Measurements from ENCODE around the gene ENDOG. TPM values are rescaled to one million over a fixed set of nuclear protein-coding genes. Genes with fewer than 3 reads are reported as not detected.
"Not testable (repeated sequence)": the region's sequence is repeated elsewhere in the genome, so short reads cannot be mapped to it uniquely, and the experiment has no call there.

The ENDOG gene
- total RNA-seq, 1 donor from 2014 or later, result 17.8 TPM

DNA sequence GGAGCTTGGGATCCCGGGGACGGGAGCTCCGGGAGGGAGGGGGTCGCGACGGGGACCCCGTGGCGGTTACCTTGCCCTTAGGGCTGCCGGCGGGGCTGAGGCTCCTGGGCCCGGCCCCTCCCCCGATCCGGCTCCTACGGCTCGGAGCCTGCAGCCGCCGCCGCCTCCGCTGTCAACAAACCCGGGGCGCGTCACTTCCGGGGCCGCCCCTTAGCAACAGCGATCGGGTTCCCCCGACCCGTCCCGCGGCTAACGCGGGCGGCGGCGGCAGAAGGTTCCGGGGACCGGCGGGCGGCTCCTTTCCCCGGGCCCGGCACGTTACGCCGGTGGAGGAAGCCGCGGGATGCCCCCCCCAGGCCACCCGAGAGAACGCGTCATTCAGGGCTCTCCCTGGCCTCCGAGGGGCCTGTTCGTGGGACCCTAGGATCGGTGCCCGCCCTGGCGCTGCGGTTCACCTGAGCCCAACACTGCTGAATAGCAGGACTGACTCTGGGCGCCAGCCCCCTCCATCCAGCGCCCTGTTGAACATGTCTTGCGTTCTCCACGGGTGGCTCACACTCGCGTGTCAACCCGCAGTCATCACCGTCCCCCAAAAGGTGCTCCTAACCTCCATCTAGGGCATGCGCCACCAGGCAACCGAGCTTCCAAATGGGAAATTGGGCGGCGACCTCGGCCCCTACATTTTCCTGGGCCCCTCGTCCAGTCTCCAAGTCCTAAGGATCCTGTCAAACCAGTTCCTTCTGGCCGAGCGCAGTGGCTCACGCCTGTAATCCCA is 46.4 kb upstream of the ENDOG start, which contains the start of gene ZER1:
Gene ZER1, minus strand, starts transcription at position 183 of the 775 bp plus-strand sequence. CDS start 16,362 bp downstream, outside the sequence.
- peaks cover 10% of the 10 kb centered on the region for H3K36me3 Mint-ChIP-seq (ENCODE audit: low read depth, unreplicated experiment)
- H3K4me1 Mint-ChIP-seq (ENCODE audit: low read depth, unreplicated experiment), result peaks cover 7% of the 10 kb centered on the region
- peak within 1 kb of the TSS; percentile 98 for H3K4me2 ChIP-seq (ENCODE audit: low read length)
- FAIRE-seq, result no peak
- peak; percentile 67 for DNase-seq (ENCODE audit: low read depth)
- peaks cover 35% of the 10 kb centered on the region for H3K79me2 ChIP-seq (ENCODE audit: insufficient read depth, low read length)
- peaks cover 13% of the 10 kb centered on the region for H4K20me1 ChIP-seq (ENCODE audit: insufficient read depth, low read length)
- peak within 1 kb of the TSS; percentile 81 for H3K4me3 ChIP-seq (ENCODE audit: insufficient read depth, low read depth, low read length)
- H3K27me3 ChIP-seq (ENCODE audit: insufficient read depth, low read length), result no peaks in the 10 kb centered on the region
- H3K9me3 Mint-ChIP-seq (ENCODE audit: unreplicated experiment), result peaks cover 7% of the 10 kb centered on the region
- TF ChIP-seq EZH2 (IDR thresholded peaks at IDR 0.05; ENCODE audit: insufficient read depth, low read length), result no peak
- TF ChIP-seq, protein P1, sequence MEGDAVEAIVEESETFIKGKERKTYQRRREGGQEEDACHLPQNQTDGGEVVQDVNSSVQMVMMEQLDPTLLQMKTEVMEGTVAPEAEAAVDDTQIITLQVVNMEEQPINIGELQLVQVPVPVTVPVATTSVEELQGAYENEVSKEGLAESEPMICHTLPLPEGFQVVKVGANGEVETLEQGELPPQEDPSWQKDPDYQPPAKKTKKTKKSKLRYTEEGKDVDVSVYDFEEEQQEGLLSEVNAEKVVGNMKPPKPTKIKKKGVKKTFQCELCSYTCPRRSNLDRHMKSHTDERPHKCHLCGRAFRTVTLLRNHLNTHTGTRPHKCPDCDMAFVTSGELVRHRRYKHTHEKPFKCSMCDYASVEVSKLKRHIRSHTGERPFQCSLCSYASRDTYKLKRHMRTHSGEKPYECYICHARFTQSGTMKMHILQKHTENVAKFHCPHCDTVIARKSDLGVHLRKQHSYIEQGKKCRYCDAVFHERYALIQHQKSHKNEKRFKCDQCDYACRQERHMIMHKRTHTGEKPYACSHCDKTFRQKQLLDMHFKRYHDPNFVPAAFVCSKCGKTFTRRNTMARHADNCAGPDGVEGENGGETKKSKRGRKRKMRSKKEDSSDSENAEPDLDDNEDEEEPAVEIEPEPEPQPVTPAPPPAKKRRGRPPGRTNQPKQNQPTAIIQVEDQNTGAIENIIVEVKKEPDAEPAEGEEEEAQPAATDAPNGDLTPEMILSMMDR (IDR thresholded peaks at IDR 0.05; ENCODE audit: insufficient read depth, low read depth, low read length), result no peak
- H2AFZ ChIP-seq (ENCODE audit: low read depth, low read length), result peak within 1 kb of the TSS; percentile 100
- H3K27ac Mint-ChIP-seq (ENCODE audit: unreplicated experiment), result peak within 1 kb of the TSS; percentile 85
- H3K27me3 Mint-ChIP-seq (ENCODE audit: low read depth, unreplicated experiment), result no peaks in the 10 kb centered on the region
- peaks cover 9% of the 10 kb centered on the region for H3K4me1 ChIP-seq (ENCODE audit: insufficient read depth, low read length)
- H3K9me3 ChIP-seq (ENCODE audit: insufficient read depth, low read depth, low read length), result no peaks in the 10 kb centered on the region
- no peaks in the 10 kb centered on the region for H3K36me3 ChIP-seq (ENCODE audit: insufficient read depth, low read length)
- H3K27ac ChIP-seq (ENCODE audit: low read depth, low read length), result peak within 1 kb of the TSS; percentile 82
- H3K4me3 Mint-ChIP-seq (ENCODE audit: unreplicated experiment), result peak within 1 kb of the TSS; percentile 97
- H3K9ac ChIP-seq (ENCODE audit: low read length), result peak within 1 kb of the TSS; percentile 94

DNA sequence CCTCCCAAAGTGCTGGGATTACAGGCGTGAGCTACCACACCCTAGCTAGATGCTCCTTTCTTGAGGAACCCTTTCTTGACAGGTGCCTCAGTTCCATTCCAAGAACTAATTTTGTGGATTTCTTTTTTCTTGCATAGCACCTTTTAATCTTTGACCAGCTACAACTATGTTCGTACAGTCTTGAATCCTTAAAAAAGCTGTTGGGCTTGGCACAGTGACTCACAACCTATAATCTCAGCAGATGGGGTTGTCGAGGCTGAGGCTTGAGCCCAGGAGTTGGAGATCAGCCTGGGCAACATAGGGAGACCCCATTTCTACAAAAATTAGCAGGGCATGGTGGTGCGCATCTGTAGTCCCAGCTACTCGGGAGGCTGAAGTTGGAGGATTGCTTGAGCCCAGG is 45.3 kb upstream of the ENDOG start:
- FAIRE-seq (no peak), DNase-seq (ENCODE audit: low read depth) (no peak)
- no peak overlapping the region for H3K27ac ChIP-seq (ENCODE audit: low read depth, low read length)
- H3K9ac ChIP-seq (ENCODE audit: low read length), result no peak overlapping the region
- H3K9me3 ChIP-seq (ENCODE audit: insufficient read depth, low read depth, low read length), result no peaks in the 10 kb centered on the region
- no peak overlapping the region for H3K4me2 ChIP-seq (ENCODE audit: low read length)
- H3K79me2 ChIP-seq (ENCODE audit: insufficient read depth, low read length), result peaks cover 30% of the 10 kb centered on the region
- Mint-ChIP-seq H3K4me1 (ENCODE audit: low read depth, unreplicated experiment) (peaks cover 7% of the 10 kb centered on the region), H3K4me3 (ENCODE audit: unreplicated experiment) (peak overlapping the region; percentile 57), H3K27me3 (ENCODE audit: low read depth, unreplicated experiment) (no peaks in the 10 kb centered on the region), H3K9me3 (ENCODE audit: unreplicated experiment) (peaks cover 7% of the 10 kb centered on the region), H3K27ac (ENCODE audit: unreplicated experiment) (no peak overlapping the region), H3K36me3 (ENCODE audit: low read depth, unreplicated experiment) (peaks cover 8% of the 10 kb centered on the region)
- peaks cover 11% of the 10 kb centered on the region for H4K20me1 ChIP-seq (ENCODE audit: insufficient read depth, low read length)
- TF ChIP-seq, protein P1 (IDR thresholded peaks at IDR 0.05; ENCODE audit: insufficient read depth, low read depth, low read length), result no peak
- no peak for TF ChIP-seq EZH2 (IDR thresholded peaks at IDR 0.05; ENCODE audit: insufficient read depth, low read length)
- H3K27me3 ChIP-seq (ENCODE audit: insufficient read depth, low read length), result no peaks in the 10 kb centered on the region
- peaks cover 9% of the 10 kb centered on the region for H3K4me1 ChIP-seq (ENCODE audit: insufficient read depth, low read length)
- no peaks in the 10 kb centered on the region for H3K36me3 ChIP-seq (ENCODE audit: insufficient read depth, low read length)
- H3K4me3 ChIP-seq (ENCODE audit: insufficient read depth, low read depth, low read length), result no peak overlapping the region
- no peak overlapping the region for H2AFZ ChIP-seq (ENCODE audit: low read depth, low read length)

DNA sequence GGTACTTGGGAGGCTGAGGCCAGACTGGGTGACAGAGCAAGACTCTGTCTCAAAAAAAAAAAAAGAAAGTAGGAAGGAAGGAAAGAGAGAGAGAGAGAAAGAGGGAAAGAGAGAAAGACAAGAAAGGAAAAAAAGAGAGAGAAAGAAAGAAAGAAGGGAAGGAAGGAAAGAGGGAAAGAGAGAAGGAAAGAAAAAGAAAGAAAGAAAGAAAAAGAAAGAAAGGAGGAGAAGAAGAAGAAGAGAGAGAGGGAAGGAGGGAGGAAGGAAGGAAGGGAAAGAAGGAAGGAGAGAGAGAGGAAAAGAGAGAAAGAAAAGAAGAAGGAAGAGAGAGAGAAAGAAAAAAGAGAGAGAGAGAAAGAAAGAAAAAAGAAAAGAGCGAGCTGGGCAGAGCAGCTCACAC is 43.5 kb upstream of the ENDOG start:
- Histone ChIP-seq H3K9me3 (ENCODE audit: insufficient read depth, low read depth, low read length) (no peaks in the 10 kb centered on the region), H3K79me2 (ENCODE audit: insufficient read depth, low read length) (peaks cover 14% of the 10 kb centered on the region), H3K27me3 (ENCODE audit: insufficient read depth, low read length) (no peaks in the 10 kb centered on the region), H3K4me3 (ENCODE audit: insufficient read depth, low read depth, low read length) (no peak overlapping the region), H3K9ac (ENCODE audit: low read length) (no peak overlapping the region), H3K36me3 (ENCODE audit: insufficient read depth, low read length) (no peaks in the 10 kb centered on the region), H3K4me2 (ENCODE audit: low read length) (no peak overlapping the region), H3K27ac (ENCODE audit: low read depth, low read length) (no peak overlapping the region), H3K4me1 (ENCODE audit: insufficient read depth, low read length) (peaks cover 9% of the 10 kb centered on the region), H4K20me1 (ENCODE audit: insufficient read depth, low read length) (no peaks in the 10 kb centered on the region), H2AFZ (ENCODE audit: low read depth, low read length) (no peak overlapping the region)
- DNase-seq (ENCODE audit: low read depth), result no peak
- Mint-ChIP-seq H3K36me3 (ENCODE audit: low read depth, unreplicated experiment) (peaks cover 6% of the 10 kb centered on the region), H3K4me3 (ENCODE audit: unreplicated experiment) (no peak overlapping the region), H3K27me3 (ENCODE audit: low read depth, unreplicated experiment) (no peaks in the 10 kb centered on the region), H3K4me1 (ENCODE audit: low read depth, unreplicated experiment) (peaks cover 7% of the 10 kb centered on the region), H3K9me3 (ENCODE audit: unreplicated experiment) (peaks cover 7% of the 10 kb centered on the region), H3K27ac (ENCODE audit: unreplicated experiment) (no peak overlapping the region)
- no peak for TF ChIP-seq EZH2 (IDR thresholded peaks at IDR 0.05; ENCODE audit: insufficient read depth, low read length)
- TF ChIP-seq, protein P1 (IDR thresholded peaks at IDR 0.05; ENCODE audit: insufficient read depth, low read depth, low read length), result no peak
- no peak for FAIRE-seq

DNA sequence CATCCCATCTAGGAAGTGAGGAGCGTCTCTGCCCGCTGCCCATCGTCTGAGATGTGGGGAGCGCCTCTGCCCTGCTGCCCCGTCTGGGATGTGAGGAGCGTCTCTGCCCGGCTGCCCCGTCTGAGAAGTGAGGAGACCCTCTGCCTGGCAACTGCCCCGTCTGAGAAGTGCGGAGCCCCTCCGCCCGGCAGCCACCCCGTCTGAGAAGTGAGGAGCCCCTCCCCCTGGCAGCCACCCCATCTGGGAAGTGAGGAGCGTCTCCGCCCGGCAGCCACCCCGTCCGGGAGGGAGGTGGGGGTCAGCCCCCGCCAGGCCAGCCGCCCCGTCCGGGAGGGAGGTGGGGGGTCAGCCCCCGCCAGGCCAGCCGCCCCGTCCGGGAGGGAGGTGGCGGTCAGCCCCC is 38.2 kb upstream of the ENDOG start:
- not testable (repeated sequence) for H3K4me3 Mint-ChIP-seq (ENCODE audit: unreplicated experiment); H3K4me3 ChIP-seq (ENCODE audit: insufficient read depth, low read depth, low read length); H3K27ac ChIP-seq (ENCODE audit: low read depth, low read length); H4K20me1 ChIP-seq (ENCODE audit: insufficient read depth, low read length); H3K4me1 Mint-ChIP-seq (ENCODE audit: low read depth, unreplicated experiment); H3K27me3 ChIP-seq (ENCODE audit: insufficient read depth, low read length); H3K4me2 ChIP-seq (ENCODE audit: low read length); H3K27ac Mint-ChIP-seq (ENCODE audit: unreplicated experiment); H2AFZ ChIP-seq (ENCODE audit: low read depth, low read length); H3K4me1 ChIP-seq (ENCODE audit: insufficient read depth, low read length); H3K9ac ChIP-seq (ENCODE audit: low read length); FAIRE-seq; H3K36me3 Mint-ChIP-seq (ENCODE audit: low read depth, unreplicated experiment); H3K36me3 ChIP-seq (ENCODE audit: insufficient read depth, low read length); DNase-seq (ENCODE audit: low read depth); H3K27me3 Mint-ChIP-seq (ENCODE audit: low read depth, unreplicated experiment); H3K9me3 ChIP-seq (ENCODE audit: insufficient read depth, low read depth, low read length); H3K9me3 Mint-ChIP-seq (ENCODE audit: unreplicated experiment); H3K79me2 ChIP-seq (ENCODE audit: insufficient read depth, low read length)

Data from astrocyte (in vitro differentiated cells and primary cell).